Erythroblast (primary cell): ENCODE data around the gene PIK3IP1.
"Not testable (repeated sequence)": the region's sequence is repeated elsewhere in the genome, so short reads cannot be mapped to it uniquely, and the experiment has no call there.

Experiments
- DNase-seq, 2 experiments: peaks; one replicate each; lab custom pipeline; 2025; lab: John Stamatoyannopoulos, UW
- GATA1 ChIP-seq: IDR thresholded peaks from 2 replicates; pipeline ENCODE4 v1.6.1; 2011; ENCODE audit warnings: low read depth, mild to moderate bottlenecking, control low read depth, low read length, moderate library complexity
- POLR2A ChIP-seq: IDR thresholded peaks from 2 replicates; pipeline ENCODE4 v1.6.1; 2011; ENCODE audit warnings: mild to moderate bottlenecking, low read length

PIK3IP1 gene

DNA sequence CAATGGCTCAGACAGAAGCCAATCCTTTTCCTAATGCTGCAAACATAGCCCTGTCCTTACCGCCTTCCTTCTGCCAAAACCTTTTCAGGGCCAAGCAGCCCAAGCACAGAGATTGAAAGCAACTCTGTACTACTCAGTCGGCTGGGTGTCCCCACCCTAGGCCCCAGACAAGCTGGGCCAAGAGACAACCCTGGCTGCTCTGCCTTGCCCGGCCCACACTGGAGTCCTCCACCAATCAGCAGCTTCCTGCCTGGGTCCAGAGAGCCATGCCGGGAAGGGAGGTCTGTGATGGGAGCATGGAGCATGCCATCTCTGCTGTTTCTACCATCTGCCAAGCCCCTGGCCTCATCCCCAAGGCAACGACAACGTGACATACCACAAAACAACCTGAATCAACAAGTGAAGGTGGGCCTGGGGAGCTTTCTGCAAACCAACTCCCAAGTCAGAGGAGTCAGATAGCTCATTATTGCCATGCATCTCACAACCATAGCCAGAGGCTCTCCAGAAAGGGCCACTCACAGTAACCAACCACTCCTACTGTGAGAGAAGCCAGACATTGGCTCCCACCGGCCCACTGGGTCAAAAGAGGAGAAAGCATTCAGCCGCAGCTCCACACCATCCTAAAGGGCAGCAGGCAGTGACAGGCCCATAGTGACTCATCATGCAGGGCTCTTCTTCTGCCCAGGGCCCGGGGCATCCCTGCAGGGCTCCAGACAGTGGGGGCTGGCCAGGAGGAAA lies 35.7 kb upstream of the PIK3IP1 start:
- no peak for DNase-seq
- TF ChIP-seq POLR2A (no peak), GATA1 (no peak)

DNA sequence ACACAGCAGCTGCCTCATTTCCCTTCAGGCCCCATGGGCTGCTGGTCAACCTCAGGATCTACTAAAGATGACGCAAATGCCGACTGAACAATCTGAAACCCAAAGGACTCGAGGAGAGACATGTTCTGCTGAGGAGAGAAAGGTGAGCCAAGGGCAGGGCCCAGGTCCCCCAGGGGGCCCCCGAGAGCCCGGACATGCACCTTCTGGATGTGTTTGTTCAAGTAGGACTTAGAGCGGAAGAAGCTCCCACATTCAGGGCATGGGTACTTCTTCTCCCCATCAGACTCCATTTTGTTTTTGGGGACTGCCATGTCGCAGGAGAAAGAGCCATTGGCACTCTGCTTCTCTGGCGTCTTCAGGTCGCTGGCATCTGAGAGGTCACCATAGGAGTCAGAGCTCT lies 34.6 kb upstream of the PIK3IP1 start:
- DNase-seq: no peak
- TF ChIP-seq GATA1: no peak
- TF ChIP-seq POLR2A: no peak

DNA sequence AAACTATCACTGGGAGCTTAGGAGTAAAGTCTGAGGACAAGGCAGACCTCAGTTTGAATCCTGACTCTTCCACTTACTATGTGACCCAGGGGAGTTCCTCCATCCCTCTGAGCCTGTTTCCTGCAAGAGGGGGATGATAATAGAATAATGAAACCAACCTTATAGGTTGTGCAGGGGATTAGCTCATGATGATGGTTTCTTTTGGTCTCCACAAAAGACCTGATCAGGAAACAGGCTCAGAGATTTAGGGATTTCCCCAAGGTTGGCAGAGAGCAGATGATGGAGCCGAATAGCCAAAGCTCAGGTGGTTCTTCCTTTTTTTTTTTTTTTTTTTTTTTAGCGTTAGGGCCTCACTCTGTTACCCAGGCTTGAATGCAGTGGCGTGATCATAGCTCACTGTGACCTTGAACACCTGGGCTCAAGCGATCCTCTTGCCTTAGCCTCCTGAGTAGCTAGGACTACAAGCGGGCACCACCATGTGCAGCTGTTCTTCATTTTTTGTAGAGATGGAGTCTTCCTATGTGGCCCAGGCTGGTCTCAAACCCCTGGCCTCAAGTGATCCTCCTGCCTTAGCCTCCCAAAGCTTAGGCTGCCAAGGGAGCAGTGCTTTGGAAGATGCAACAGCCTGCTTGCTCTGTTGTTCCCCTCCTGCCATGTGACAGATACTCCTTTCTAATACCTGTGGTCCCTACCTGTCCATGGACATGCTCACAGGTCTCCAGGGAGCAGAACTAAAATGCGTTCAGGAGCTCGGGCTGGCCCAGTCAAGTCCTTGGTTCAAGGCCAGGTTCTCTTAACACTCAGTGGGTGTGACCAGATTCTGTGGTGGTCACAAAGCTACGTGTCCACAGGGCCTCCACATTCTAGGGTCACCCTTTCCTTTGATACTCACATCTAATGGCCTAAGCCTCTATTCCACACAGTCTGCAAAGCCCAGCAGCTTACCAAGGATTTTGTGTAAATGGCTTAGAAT lies 31.6 kb upstream of the PIK3IP1 start:
- TF ChIP-seq POLR2A: no peak
- TF ChIP-seq GATA1: no peak

DNA sequence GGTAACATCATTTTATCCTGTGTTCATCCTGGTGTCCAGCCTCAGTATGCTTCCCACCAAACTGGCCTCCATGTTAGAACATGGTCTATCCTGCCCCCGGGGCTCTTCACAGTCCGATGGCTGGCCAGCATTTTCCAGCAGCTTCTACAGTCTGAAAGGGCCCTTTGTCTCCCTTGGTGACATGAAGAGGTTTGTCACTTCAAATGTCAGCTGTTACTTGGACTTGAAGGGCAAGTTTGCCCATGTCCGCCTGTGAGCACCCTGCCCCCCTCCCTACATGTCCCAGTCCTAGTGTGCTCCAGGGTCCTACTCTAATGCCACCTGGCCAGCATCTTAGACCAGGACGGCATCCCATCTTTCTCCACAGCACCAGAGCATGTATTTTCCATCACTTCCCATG lies 29.1 kb upstream of the PIK3IP1 start:
- no peak for DNase-seq
- TF ChIP-seq POLR2A (no peak), GATA1 (no peak)

More for the DNA sequence above, 31.6 kb upstream of the PIK3IP1 start:
- no peak for DNase-seq

DNA sequence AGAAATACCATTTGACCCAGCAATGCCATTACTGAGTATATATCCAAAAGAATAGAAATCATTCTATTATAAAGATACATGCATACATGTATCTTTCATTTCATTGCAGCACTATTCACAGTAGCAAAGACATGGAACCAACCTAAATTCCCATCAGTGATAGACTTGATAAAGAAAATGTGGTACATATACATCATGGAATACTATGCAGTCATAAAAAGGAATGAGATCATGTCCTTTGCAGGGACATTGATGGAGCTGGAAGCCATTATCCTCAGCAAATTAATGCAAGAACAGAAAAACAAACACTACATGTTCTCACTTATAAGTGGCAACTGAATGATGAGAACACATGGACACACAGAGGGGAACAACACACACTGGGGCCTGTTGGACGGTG lies 21.9 kb upstream of the PIK3IP1 start:
- DNase-seq: not testable (repeated sequence)

DNA sequence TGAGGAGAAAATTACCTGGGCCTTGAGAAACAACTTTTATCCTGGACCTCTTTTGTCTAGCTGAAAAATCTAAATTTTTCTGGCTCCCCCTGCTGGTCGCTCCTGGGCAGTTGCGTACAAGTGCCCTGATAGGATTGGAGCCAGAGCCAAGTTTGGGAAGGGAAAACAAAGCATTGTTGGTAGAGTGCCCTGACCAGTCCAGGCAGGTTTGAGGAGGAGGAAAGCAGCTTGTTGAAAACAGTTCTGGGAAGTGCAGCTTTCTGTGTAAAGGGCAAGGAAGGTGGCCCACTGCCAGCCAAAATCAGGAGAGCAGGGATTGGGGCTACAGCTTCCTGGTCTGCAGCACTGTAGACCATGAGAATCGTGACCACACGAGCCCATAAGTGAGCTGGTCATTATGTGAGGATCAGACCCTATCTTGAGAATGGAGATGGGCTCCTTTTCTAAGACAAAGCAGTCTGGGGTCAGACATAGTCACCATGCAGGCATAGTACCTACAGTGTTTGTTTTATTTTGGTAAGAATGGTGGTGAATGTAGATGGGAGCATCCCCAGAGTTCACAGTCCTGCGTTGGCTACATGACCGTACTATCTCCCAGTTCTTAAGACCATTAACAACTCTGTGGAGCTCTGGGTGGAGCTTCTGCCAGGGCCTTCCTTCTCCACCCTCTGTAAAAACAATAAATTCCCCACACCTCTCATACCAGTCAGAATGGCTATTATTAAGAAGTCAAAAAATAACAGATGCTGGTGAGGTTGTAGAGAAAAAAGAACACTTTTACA lies 21.3 kb upstream of the PIK3IP1 start:
- TF ChIP-seq POLR2A (no peak), GATA1 (no peak)
- DNase-seq: peak; percentile 40 to 66

DNA sequence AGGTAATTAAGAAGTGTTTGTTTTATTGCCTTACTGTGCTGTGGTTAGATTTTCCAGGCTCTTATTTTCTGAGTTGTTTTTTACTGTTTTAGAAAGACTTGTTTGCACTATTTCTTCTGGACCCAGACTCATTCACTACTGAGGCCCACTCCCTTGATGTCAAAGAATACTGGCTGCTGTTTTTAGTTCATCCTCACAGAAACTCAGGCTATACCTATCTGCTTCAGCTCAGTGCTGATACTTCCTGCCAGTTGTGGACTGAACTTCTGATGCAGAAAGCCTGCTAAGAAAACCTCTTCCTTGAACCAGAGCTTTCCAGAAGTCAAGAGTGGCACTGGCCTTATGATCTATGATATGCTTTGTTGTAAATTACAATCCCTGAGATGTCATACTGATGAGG lies 15.9 kb upstream of the PIK3IP1 start:
- TF ChIP-seq POLR2A: no peak
- TF ChIP-seq GATA1: no peak
- no peak for DNase-seq

DNA sequence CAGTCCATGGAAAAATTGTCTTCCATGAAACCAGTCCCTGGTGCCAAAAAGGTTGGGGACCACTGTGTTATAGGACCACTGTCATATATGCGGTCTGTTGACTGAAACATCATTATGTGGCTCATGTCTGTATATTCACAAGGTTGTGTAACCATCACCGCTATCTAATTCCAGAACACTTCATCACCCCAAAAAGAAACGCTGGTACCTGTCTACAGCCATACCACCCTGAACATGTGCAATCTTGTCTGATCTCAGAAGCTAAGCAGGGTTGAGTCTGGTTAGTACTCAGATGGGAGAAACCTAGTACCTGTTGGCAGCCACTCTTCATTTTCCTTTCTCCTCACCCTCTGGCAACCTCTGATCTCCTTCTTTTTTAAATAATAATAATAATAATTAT lies 12.9 kb upstream of the PIK3IP1 start:
- no peak for DNase-seq
- TF ChIP-seq GATA1 (no peak), POLR2A (no peak)

DNA sequence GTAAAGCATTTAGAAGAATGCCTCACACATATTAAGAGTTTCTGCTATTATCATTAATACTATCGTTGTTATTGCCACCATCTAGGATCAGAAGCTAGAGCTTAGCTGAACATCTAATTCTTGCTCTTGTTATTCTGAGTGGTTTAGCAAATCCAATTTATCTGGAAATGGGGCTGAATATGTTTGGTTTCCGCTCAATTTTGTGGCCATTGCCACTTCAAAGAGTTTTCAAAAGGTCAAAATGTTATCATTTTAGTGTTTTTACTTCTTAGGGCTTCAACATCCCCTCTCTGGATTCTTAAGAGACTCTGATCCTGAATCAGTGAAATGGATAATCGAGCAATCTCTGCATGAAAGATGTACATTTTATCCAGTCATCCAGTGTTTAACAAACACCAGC lies 10.2 kb upstream of the PIK3IP1 start:
- no peak for DNase-seq
- TF ChIP-seq POLR2A (no peak), GATA1 (no peak)

DNA sequence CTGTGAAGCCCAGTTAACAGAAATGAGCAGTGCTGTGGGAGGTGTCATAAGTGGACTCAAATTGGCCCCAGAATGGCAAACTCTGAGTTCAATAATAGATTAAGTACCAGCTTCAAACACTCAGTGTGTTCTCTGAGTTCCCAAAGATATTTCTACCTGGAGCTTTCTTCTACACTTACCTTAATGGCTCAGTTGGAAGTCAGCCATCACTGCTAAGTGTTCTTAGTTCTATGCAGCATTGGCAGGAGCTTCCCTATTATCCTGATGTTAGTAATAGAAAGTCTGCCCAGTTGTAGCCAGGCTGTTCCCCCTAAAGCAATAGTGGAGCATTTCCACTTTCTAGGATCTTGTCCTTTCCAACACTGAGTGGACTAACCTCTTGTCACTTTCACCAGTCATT lies 9.7 kb upstream of the PIK3IP1 start:
- TF ChIP-seq POLR2A: no peak
- no peak for TF ChIP-seq GATA1

DNA sequence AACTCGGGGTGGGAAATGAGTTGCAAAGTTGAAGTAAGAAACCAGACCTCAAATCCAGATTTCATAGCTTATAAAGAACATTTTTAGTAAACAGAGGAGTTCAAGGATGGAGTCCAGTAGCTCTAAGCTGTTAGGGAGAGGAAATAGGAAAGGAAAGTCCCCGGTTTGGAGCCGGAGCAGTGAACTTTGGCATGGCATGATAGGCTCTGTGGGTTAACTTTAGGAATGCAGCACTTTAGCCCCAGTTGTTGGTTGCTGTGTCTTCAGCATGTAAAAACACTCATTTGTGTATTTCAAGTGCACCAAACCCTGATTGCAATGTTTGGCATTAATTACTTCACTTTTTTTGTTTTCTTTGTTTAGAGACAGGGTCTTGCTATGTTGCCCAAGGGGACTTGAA lies 8.6 kb upstream of the PIK3IP1 start:
- no peak for DNase-seq
- TF ChIP-seq GATA1 (no peak), POLR2A (no peak)

More for the DNA sequence above, 9.7 kb upstream of the PIK3IP1 start:
- DNase-seq: no peak

DNA sequence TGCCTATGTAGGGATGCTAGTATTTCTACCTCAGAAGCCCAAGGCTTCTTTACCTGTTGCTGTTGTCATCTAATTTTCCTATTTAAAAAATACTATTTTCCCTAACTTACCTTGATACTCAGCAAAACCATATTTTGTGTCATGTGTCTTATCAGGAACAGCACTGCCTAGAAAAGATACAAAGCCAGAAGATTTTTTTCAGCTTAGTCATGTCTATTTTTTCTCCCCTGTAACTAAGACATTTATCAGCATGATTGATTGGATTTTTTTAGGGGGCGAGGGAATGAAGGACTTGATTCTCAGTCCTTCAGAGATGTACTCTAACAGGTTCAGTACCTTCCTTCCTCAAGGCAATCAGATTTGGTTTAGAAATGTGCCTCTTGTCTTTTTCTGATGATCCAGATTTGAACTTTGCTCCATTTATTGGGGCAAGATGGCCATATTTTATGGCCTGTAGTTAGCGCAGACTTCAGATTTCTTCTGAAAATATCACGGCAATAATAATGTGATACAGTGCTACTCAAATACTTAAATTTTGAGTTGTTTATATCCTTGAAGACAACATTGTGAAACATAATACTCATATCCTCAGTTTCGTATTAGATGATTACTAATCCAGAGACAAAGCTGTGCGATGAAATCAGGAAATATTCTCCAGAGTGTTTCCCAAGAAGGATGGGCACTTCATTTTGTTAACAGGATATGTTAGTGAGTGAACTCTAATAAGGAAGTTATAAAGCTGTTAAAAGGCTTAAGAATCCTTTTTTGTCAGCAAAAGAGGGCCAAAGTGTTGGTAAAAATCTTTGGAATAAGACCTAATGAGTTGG lies 3.8 kb upstream of the PIK3IP1 start:
- TF ChIP-seq POLR2A (no peak), GATA1 (no peak)
- peak; percentile 37 to 59 for DNase-seq

DNA sequence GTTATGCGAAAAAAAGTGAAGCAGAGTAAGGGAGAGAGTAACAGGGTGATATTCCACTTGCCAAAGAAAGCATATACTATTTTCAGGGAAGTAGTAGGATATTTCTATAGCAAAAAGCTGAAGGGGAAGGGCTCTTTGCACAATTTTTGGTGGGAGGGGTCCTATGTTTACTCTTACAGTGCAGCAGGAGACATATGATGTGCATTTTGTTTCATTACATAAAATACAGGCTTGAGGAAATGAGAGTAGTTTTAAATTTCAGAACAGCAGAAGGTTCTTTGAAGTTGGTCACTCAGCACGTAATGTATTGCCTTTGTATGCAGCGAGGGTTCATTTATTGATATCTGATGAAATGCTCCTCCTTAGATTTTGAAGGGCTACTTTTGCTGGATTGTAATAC lies 3.1 kb upstream of the PIK3IP1 start:
- DNase-seq: no peak
- no peak for TF ChIP-seq GATA1
- no peak for TF ChIP-seq POLR2A
